ENCODE measurements around the gene KIF5C. TPM values are rescaled to one million over a fixed set of nuclear protein-coding genes. Genes with fewer than 3 reads are reported as not detected.

KIF5C gene
- total and polyA plus RNA-seq, 2 of the 13 experiments (the other 11 are each of a cell fraction or from before 2014, with no cell fraction given): 0.15 to 0.20 TPM

DNA sequence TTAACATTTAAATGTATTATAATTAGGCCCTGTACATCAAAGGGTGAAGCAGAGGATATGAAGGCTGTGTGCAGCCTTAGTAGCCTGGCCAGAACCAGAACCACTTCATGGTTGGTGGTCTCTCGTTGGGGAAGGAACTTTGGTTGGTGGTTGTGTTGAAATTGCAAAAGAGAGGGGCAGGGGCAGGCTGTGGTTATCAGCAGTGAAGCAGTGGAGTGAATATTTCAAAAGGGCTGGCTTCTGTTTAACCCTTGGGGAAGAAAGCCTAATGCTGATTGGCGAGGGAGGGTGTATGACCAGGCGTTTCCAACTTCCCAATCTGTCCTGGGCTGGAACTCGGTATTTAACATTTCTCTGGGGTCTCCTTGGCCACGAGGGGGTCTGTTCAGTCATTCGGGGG lies 112.3 kb downstream of the KIF5C start:
- in situ Hi-C loops (cut with HindIII; ENCODE audit: extremely low pct_ligation_motif_present, low pct_unique_long_range_greater_than_20kb) (loop anchor here (25.0 kb wide), 2 partner anchors 350 to 1050 kb away; partner anchors contain the start of gene EPC2), intact Hi-C loops (cut with micrococcal nuclease; ENCODE audit: unreplicated experiment) (no loop called here)
- no peaks in the 10 kb centered on the region for H4K20me1 ChIP-seq (ENCODE audit: insufficient read depth, low read length)
- no peaks in the 10 kb centered on the region for H3K36me3 ChIP-seq (replicated peaks in 1 of 2; ENCODE audit: control insufficient read depth in 1 of 2, insufficient read depth in 2 of 2, low read length in 2 of 2)
- H3K79me2 ChIP-seq (ENCODE audit: insufficient read depth, low read length): no peaks in the 10 kb centered on the region
- H3K9me3 ChIP-seq (ENCODE audit: low read length): no peaks in the 10 kb centered on the region
- no peak overlapping the region for H3K4me2 ChIP-seq (ENCODE audit: low read depth, low read length)
- no peaks in the 10 kb centered on the region for H3K4me1 ChIP-seq (ENCODE audit: insufficient read depth, low read length)
- POLR2A ChIA-PET: no interaction called here
- 1% methylated on average over 6 of the region's 6 CpGs for WGBS (ENCODE audit: low lambda C conversion rate)
- H3K9ac ChIP-seq (ENCODE audit: insufficient read depth, low read depth, low read length): no peak overlapping the region
- ATAC-seq (no peak), DNase-seq (ENCODE audit: low spot score) (no peak), FAIRE-seq (no peak)
- no peak overlapping the region for H2AFZ ChIP-seq (ENCODE audit: low read length)
- no peak overlapping the region for H3K4me3 ChIP-seq (replicated peaks in 1 of 3; ENCODE audit: insufficient read depth in 1 of 3, low read depth in 2 of 3, low read length in 3 of 3)
- no TSS peak for BruUV-seq (replicated peaks)
- peaks cover 0 to 1% of the 10 kb centered on the region in 2 experiments; a peak in 2 of 5 replicates for H3K27me3 ChIP-seq (ENCODE audit: control insufficient read depth in 1 of 2, insufficient read depth in 2 of 2, low read length in 2 of 2)
- TF ChIP-seq ZNF207 (IDR thresholded peaks at IDR 0.05; ENCODE audit: borderline replicate concordance): no peak
- no peak for TF ChIP-seq PLRG1 (conservative IDR thresholded peaks at IDR 0.05)
- TF ChIP-seq SNAI1 (CRISPR knock-in tag; IDR thresholded peaks at IDR 0.05; ENCODE audit: borderline replicate concordance): no peak
- TF ChIP-seq, protein P1, sequence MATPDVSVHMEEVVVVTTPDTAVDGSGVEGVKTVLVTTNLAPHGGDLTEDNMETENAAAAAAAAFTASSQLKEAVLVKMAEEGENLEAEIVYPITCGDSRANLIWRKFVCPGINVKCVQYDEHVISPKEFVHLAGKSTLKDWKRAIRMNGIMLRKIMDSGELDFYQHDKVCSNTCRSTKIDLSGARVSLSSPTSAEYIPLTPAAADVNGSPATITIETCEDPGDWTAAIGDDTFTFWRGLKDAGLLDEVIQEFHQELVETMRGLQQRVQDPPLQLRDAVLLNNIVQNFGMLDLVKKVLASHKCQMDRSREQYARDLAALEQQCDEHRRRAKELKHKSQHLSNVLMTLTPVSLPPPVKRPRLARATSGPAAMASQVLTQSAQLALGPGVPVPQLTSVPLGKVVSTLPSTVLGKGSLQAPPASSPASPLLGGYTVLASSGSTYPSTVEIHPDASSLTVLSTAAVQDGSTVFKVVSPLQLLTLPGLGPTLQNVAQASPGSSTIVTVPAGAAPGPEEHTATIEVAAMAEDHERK (CRISPR knock-in tag; IDR thresholded peaks at IDR 0.05; ENCODE audit: low read depth): no peak
- TF ChIP-seq JUND (CRISPR knock-in tag; IDR thresholded peaks at IDR 0.05): no peak
- TF ChIP-seq AKAP8 (CRISPR knock-in tag; IDR thresholded peaks at IDR 0.05): no peak
- TF ChIP-seq MTA3 (CRISPR knock-in tag; IDR thresholded peaks at IDR 0.05): no peak
- TF ChIP-seq ZNF577 (CRISPR knock-in tag; IDR thresholded peaks at IDR 0.05; ENCODE audit: borderline replicate concordance, low read depth): no peak
- no peak for TF ChIP-seq ZNF367 (CRISPR knock-in tag; IDR thresholded peaks at IDR 0.05; ENCODE audit: borderline replicate concordance)
- TF ChIP-seq SNRNP70 (IDR thresholded peaks at IDR 0.05; ENCODE audit: low read depth, low read length): no peak
- no peak for TF ChIP-seq ZMYM3 (CRISPR knock-in tag; IDR thresholded peaks at IDR 0.05)
- TF ChIP-seq RFXANK (CRISPR knock-in tag; IDR thresholded peaks at IDR 0.05): no peak
- TF ChIP-seq ZNF350 (CRISPR knock-in tag; IDR thresholded peaks at IDR 0.05; ENCODE audit: borderline replicate concordance, low read depth): no peak
- no peak for TF ChIP-seq KDM5A (IDR thresholded peaks at IDR 0.05; ENCODE audit: borderline replicate concordance, low read length)
- no peak overlapping the region for H3K27ac ChIP-seq (ENCODE audit: extremely low read length, insufficient read depth, low read length)
- CTCF ChIA-PET (ENCODE audit: low intra/inter-chr PET ratio, low total read pairs): no interaction called here
